HepG2 (cell line): ENCODE data around the gene FAM168A. TPM values are rescaled to one million over a fixed set of nuclear protein-coding genes. Genes with fewer than 3 reads are reported as not detected.

Experiments
- ERF ChIP-seq: IDR thresholded peaks from 2 replicates; pipeline ENCODE4 v1.6.1; 2018; ENCODE audit warnings: missing biosample characterization, missing genetic modification reagents
- ETV6 ChIP-seq: sonication (generic); formaldehyde crosslinking; conservative IDR thresholded peaks from 2 replicates; pipeline ENCODE4 v1.4.0; 2020; ENCODE audit warnings: missing genetic modification reagents
- MXI1 ChIP-seq: IDR thresholded peaks from 3 replicates; pipeline ENCODE4 v1.6.1; 2012; ENCODE audit warnings: low read depth, low read length, inconsistent platforms, borderline replicate concordance
- PHF5A ChIP-seq: IDR thresholded peaks from one replicate; pipeline ENCODE4 v1.6.1; 2018; ENCODE audit warnings: low read depth, missing genetic modification reagents; ENCODE audit not compliant: unreplicated experiment
- PHF8 ChIP-seq: sonication (generic); formaldehyde crosslinking; IDR thresholded peaks from 2 replicates; pipeline ENCODE4 v1.5.0; 2020; ENCODE audit warnings: missing genetic modification reagents
- POLR2AphosphoS5 ChIP-seq: IDR thresholded peaks from 2 replicates; pipeline ENCODE4 v1.6.1; 2012; ENCODE audit warnings: low read depth, low read length
- RFXANK ChIP-seq: IDR thresholded peaks from 2 replicates; pipeline ENCODE4 v1.6.1; 2016
- SALL2 ChIP-seq: sonication (generic); formaldehyde crosslinking; IDR thresholded peaks from 2 replicates; pipeline ENCODE4 v1.8.1; 2023; ENCODE audit warnings: mild to moderate bottlenecking, missing genetic modification reagents, inconsistent platforms
- SIN3A ChIP-seq: IDR thresholded peaks from 2 replicates; pipeline ENCODE4 v1.6.1; 2011; ENCODE audit warnings: low read depth, mild to moderate bottlenecking, control low read depth, low read length, borderline replicate concordance
- SP4 ChIP-seq: sonication (generic); formaldehyde crosslinking; IDR thresholded peaks from 2 replicates; pipeline ENCODE4 v1.8.1; 2023; ENCODE audit warnings: mild to moderate bottlenecking, missing genetic modification reagents
- ZFY ChIP-seq: sonication (generic); formaldehyde crosslinking; IDR thresholded peaks from 2 replicates; pipeline ENCODE4 v1.4.0; 2020; ENCODE audit warnings: missing genetic modification reagents
- ZNF546 ChIP-seq: sonication (generic); formaldehyde crosslinking; conservative IDR thresholded peaks from 2 replicates; pipeline ENCODE4 v1.8.1; 2023; ENCODE audit warnings: mild to moderate bottlenecking, missing genetic modification reagents
- ZNF563 ChIP-seq: sonication (generic); formaldehyde crosslinking; IDR thresholded peaks from 2 replicates; pipeline ENCODE4 v1.8.0; 2022; ENCODE audit warnings: mild to moderate bottlenecking, moderate library complexity, missing genetic modification reagents
- ZNF564 ChIP-seq: sonication (generic); formaldehyde crosslinking; IDR thresholded peaks from 2 replicates; pipeline ENCODE4 v1.8.1; 2023; ENCODE audit warnings: mild to moderate bottlenecking, missing genetic modification reagents
- polyA plus RNA-seq, 8 experiments: library from polyadenylated mRNA; depleted of rRNA in 3 of 8; stranded (reverse) in 7 of 8; unstranded in 1 of 8; fragments of >200 nt; fragmentation: Illumina TruSeq in 4 of 8; extraction: Trizol in 4 of 8; gene quantifications; 2 replicates each; pipeline versions ENCODE4 v1.2.1 to v1.2.3, GENCODE V29; 2011 to 2016; ENCODE audit warnings: low read depth in 4 of 8, missing spikeins in 1 of 8, mixed read lengths in 1 of 8; ENCODE audit not compliant: insufficient read depth in 1 of 8
- total RNA-seq, 5 experiments: library from RNA; depleted of rRNA; stranded (reverse); fragments of >200 nt; fragmentation: Illumina TruSeq; extraction: Trizol; gene quantifications; 2 replicates each; pipeline ENCODE4 v1.2.3, GENCODE V29; 2016; ENCODE audit warnings: low read depth in 1 of 5
- TF ChIP-seq, protein P1 (sequence below): IDR thresholded peaks from 2 replicates; pipeline ENCODE4 v1.6.1; 2018; ENCODE audit warnings: missing genetic modification reagents
- TF ChIP-seq, protein P2 (sequence below): IDR thresholded peaks from 2 replicates; pipeline ENCODE4 v1.6.1; 2012; ENCODE audit warnings: inconsistent platforms
- TF ChIP-seq, protein P3 (sequence below): IDR thresholded peaks from 2 replicates; pipeline ENCODE4 v1.6.1; 2016; ENCODE audit warnings: missing biosample characterization, missing genetic modification reagents, low read depth
- TF ChIP-seq, protein P4 (sequence below): conservative IDR thresholded peaks from 2 replicates; pipeline ENCODE4 v1.6.1; 2018; ENCODE audit warnings: missing genetic modification reagents
- TF ChIP-seq, protein P5 (sequence below): sonication (generic); formaldehyde crosslinking; IDR thresholded peaks from 2 replicates; pipeline ENCODE4 v1.4.0; 2020; ENCODE audit warnings: missing genetic modification reagents, borderline replicate concordance
- TF ChIP-seq, protein P6 (sequence below): IDR thresholded peaks from 2 replicates; pipeline ENCODE4 v1.6.1; 2016; ENCODE audit warnings: missing compliant biosample characterization, missing genetic modification reagents, borderline replicate concordance

Gene FAM168A
- total and polyA plus RNA-seq, 2 of the 13 experiments (the other 11 are each of a cell fraction or from before 2014, with no cell fraction given) = 13.9 to 15.8 TPM

DNA sequence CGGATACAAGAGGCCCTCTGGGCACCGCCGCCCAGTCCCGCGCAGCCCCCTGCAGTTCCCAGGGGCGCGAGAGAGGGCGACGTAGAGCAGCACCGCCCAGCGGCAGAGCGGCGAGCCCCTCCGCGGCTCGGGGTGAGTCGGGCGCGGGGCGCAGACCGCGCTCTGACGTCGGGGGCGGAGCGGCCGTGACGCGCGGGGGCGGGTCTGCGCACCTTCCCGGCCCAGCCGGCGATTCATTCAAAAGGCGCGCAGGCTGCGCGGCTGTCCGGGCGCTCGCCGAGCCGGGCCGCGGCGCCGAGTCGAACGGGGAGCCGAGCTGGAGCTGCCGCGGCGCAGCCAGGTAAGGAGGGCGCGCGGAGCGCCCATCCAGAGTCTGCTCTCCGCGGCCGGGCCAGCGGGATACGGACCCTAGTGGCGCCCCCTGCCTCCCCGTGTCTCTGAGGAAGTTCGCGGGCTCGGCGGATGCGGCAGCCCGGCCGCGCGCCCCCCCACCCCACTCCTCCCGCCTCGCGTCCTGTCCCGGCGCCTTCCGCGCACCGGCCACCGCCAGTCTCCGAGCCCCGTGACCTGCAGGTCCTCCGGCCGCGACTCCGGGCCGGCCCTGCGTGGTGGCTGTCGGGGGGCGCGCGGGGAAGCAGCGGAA lies 221.6 kb downstream of the FAM168A start, which contains the start of gene RELT (continued):
- TF ChIP-seq POLR2AphosphoS5 (peak; percentile 55), RFXANK (0 out of 2 replicates have a peak, but pooled peaks have one; percentile 43), ZFY (peak; percentile 82; the same call in 1 of the 2 replicates), ERF (CRISPR knock-in tag) (peak; percentile 68; the same call in 1 of the 2 replicates), ZNF546 (0 out of 2 replicates have a peak, but pooled peaks have one; percentile 70), PHF8 (CRISPR knock-in tag) (peak; percentile 62), SIN3A (peak; percentile 77; the same call in 1 of the 2 replicates), ZNF563 (CRISPR knock-in tag) (peak; percentile 84), MXI1 (peak; percentile 78; the same call in 2 of the 3 replicates), SALL2 (CRISPR knock-in tag) (0 out of 2 replicates have a peak, but pooled peaks have one; percentile 21), ZNF564 (peak; percentile 62; the same call in 1 of the 2 replicates), SP4 (CRISPR knock-in tag) (peak; percentile 87), ETV6 (no peak), PHF5A (CRISPR knock-in tag) (peak; percentile 42)
- TF ChIP-seq, protein P1, sequence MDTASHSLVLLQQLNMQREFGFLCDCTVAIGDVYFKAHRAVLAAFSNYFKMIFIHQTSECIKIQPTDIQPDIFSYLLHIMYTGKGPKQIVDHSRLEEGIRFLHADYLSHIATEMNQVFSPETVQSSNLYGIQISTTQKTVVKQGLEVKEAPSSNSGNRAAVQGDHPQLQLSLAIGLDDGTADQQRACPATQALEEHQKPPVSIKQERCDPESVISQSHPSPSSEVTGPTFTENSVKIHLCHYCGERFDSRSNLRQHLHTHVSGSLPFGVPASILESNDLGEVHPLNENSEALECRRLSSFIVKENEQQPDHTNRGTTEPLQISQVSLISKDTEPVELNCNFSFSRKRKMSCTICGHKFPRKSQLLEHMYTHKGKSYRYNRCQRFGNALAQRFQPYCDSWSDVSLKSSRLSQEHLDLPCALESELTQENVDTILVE (CRISPR knock-in tag) = peak; percentile 26; the same call in 1 of the 2 replicates
- TF ChIP-seq, protein P2, sequence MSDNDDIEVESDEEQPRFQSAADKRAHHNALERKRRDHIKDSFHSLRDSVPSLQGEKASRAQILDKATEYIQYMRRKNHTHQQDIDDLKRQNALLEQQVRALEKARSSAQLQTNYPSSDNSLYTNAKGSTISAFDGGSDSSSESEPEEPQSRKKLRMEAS = peak; percentile 50
- TF ChIP-seq, protein P3, sequence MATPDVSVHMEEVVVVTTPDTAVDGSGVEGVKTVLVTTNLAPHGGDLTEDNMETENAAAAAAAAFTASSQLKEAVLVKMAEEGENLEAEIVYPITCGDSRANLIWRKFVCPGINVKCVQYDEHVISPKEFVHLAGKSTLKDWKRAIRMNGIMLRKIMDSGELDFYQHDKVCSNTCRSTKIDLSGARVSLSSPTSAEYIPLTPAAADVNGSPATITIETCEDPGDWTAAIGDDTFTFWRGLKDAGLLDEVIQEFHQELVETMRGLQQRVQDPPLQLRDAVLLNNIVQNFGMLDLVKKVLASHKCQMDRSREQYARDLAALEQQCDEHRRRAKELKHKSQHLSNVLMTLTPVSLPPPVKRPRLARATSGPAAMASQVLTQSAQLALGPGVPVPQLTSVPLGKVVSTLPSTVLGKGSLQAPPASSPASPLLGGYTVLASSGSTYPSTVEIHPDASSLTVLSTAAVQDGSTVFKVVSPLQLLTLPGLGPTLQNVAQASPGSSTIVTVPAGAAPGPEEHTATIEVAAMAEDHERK = peak; percentile 53; the same call in 1 of the 2 replicates
- TF ChIP-seq, protein P4, sequence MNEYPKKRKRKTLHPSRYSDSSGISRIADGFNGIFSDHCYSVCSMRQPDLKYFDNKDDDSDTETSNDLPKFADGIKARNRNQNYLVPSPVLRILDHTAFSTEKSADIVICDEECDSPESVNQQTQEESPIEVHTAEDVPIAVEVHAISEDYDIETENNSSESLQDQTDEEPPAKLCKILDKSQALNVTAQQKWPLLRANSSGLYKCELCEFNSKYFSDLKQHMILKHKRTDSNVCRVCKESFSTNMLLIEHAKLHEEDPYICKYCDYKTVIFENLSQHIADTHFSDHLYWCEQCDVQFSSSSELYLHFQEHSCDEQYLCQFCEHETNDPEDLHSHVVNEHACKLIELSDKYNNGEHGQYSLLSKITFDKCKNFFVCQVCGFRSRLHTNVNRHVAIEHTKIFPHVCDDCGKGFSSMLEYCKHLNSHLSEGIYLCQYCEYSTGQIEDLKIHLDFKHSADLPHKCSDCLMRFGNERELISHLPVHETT = peak; percentile 25; the same call in 1 of the 2 replicates
- TF ChIP-seq, protein P5, sequence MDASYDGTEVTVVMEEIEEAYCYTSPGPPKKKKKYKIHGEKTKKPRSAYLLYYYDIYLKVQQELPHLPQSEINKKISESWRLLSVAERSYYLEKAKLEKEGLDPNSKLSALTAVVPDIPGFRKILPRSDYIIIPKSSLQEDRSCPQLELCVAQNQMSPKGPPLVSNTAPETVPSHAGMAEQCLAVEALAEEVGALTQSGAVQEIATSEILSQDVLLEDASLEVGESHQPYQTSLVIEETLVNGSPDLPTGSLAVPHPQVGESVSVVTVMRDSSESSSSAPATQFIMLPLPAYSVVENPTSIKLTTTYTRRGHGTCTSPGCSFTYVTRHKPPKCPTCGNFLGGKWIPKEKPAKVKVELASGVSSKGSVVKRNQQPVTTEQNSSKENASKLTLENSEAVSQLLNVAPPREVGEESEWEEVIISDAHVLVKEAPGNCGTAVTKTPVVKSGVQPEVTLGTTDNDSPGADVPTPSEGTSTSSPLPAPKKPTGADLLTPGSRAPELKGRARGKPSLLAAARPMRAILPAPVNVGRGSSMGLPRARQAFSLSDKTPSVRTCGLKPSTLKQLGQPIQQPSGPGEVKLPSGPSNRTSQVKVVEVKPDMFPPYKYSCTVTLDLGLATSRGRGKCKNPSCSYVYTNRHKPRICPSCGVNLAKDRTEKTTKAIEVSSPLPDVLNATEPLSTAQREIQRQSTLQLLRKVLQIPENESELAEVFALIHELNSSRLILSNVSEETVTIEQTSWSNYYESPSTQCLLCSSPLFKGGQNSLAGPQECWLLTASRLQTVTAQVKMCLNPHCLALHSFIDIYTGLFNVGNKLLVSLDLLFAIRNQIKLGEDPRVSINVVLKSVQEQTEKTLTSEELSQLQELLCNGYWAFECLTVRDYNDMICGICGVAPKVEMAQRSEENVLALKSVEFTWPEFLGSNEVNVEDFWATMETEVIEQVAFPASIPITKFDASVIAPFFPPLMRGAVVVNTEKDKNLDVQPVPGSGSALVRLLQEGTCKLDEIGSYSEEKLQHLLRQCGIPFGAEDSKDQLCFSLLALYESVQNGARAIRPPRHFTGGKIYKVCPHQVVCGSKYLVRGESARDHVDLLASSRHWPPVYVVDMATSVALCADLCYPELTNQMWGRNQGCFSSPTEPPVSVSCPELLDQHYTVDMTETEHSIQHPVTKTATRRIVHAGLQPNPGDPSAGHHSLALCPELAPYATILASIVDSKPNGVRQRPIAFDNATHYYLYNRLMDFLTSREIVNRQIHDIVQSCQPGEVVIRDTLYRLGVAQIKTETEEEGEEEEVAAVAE = 0 out of 2 replicates have a peak, but pooled peaks have one; percentile 42
- TF ChIP-seq, protein P6, sequence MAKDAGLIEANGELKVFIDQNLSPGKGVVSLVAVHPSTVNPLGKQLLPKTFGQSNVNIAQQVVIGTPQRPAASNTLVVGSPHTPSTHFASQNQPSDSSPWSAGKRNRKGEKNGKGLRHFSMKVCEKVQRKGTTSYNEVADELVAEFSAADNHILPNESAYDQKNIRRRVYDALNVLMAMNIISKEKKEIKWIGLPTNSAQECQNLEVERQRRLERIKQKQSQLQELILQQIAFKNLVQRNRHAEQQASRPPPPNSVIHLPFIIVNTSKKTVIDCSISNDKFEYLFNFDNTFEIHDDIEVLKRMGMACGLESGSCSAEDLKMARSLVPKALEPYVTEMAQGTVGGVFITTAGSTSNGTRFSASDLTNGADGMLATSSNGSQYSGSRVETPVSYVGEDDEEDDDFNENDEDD = peak; percentile 66
